K562 (cell line): Measurements from ENCODE around the gene LAMB4. TPM values are rescaled to one million over a fixed set of nuclear protein-coding genes. Genes with fewer than 3 reads are reported as not detected.
A peak's percentile ranks its signal among the peaks of the same experiment; 100 is the strongest.

Experiments used
- ATAC-seq: fragments of 200-7000 bp; cut with Tn5 transposase; 3 replicates; pipeline ENCODE4 v1.9.1; 2020; ENCODE audit warnings: moderate library complexity
- BruUV-seq: library from RNA; stranded (reverse); fragments of 400-500 nt; replicated peaks from 2 replicates; lab custom pipeline; 2021; lab: Mats Ljungman, UMichigan
- CTCF ChIA-PET: fragments of 300-600 bp; formaldehyde crosslinking; extraction: SDS; loops from one replicate; lab custom pipeline; 2021; ENCODE audit warnings: low intra/inter-chr PET ratio; lab: Yijun Ruan, JAX
- POLR2A ChIA-PET: fragments of 300-600, 350-650 bp; sonication (Branson Sonifier 250); formaldehyde crosslinking; extraction: SDS; loops from one replicate; lab custom pipeline; 2021; ENCODE audit warnings: antibody characterized with exemption, inconsistent platforms; lab: Yijun Ruan, JAX
- DNase-seq, 4 experiments: peaks; one replicate each; pipeline versions ENCODE4 v3.0.0 to v3.0.0-alpha.2; 2011 to 2018; ENCODE audit warnings: low spot score in 3 of 4, mixed read lengths in 3 of 4; ENCODE audit errors: extremely low read depth in 1 of 4
- FAIRE-seq: peaks from 2 replicates; lab custom pipeline; 2011; peaks lifted over from hg19 to GRCh38; lab: Jason Lieb, UNC
- H2AFZ ChIP-seq: 2 replicates; pipeline ENCODE4 v1.6.0; 2011; ENCODE audit warnings: low read depth, low read length, control low read depth, inconsistent platforms
- H3K27ac ChIP-seq: fragments of 200-600 bp; 3 replicates; pipeline ENCODE4 v1.8.0; 2011; ENCODE audit warnings: low read depth, mild to moderate bottlenecking, control low read depth, inconsistent platforms, low read length, moderate library complexity, mixed read lengths; ENCODE audit errors: extremely low read depth
- H3K27me3 ChIP-seq, 2 experiments: fragments of 300-600 bp in 1 of 2; 2 replicates in 1 of 2; 3 replicates in 1 of 2; pipeline versions ENCODE4 v1.6.0 to v1.8.0; 2011; ENCODE audit warnings: inconsistent platforms in 2 of 2, low read length in 2 of 2, mild to moderate bottlenecking in 1 of 2, mixed read lengths in 1 of 2, moderate library complexity in 1 of 2; ENCODE audit not compliant: control insufficient read depth in 2 of 2, insufficient read depth in 2 of 2
- H3K36me3 ChIP-seq: fragments of 300-600 bp; 3 replicates; pipeline ENCODE4 v1.8.0; 2011; ENCODE audit warnings: mild to moderate bottlenecking, low read length, inconsistent platforms; ENCODE audit not compliant: control insufficient read depth, insufficient read depth
- H3K4me1 ChIP-seq, 2 experiments: fragments of 200-600 bp in 1 of 2; replicated peaks in 1 of 2; 2 replicates in 1 of 2; 3 replicates in 1 of 2; pipeline versions ENCODE4 v1.5.1 to v1.8.0; 2011; ENCODE audit warnings: inconsistent platforms in 2 of 2, low read length in 2 of 2, mild to moderate bottlenecking in 1 of 2, mixed read lengths in 1 of 2, moderate library complexity in 1 of 2; ENCODE audit not compliant: control insufficient read depth in 2 of 2, insufficient read depth in 2 of 2
- H3K4me2 ChIP-seq: 2 replicates; pipeline ENCODE4 v1.6.1; 2011; ENCODE audit warnings: low read length, control low read depth, inconsistent platforms, mixed read lengths; ENCODE audit not compliant: insufficient read depth
- H3K4me3 ChIP-seq: fragments of 200-600 bp; sonication (generic), shearing (Covaris generic); 2 replicates; pipeline ENCODE4 v1.5.1; 2016; ENCODE audit warnings: control low read depth, inconsistent platforms
- H3K79me2 ChIP-seq: fragments of 200-600 bp; 3 replicates; pipeline ENCODE4 v1.8.0; 2011; ENCODE audit warnings: low read length, inconsistent platforms; ENCODE audit not compliant: control insufficient read depth, insufficient read depth
- H3K9ac ChIP-seq, 2 experiments: 2 replicates each; pipeline versions ENCODE4 v1.6.0 to v1.6.1; 2011; ENCODE audit warnings: low read depth in 2 of 2, low read length in 2 of 2, control low read depth in 1 of 2, inconsistent platforms in 1 of 2, mild to moderate bottlenecking in 1 of 2, mixed read lengths in 1 of 2; ENCODE audit not compliant: insufficient read depth in 1 of 2
- H3K9me1 ChIP-seq: one replicate; pipeline ENCODE4 v1.6.0; 2011; ENCODE audit warnings: inconsistent platforms, mild to moderate bottlenecking, low read length, moderate library complexity; ENCODE audit not compliant: control insufficient read depth, insufficient read depth
- H3K9me3 ChIP-seq: replicated peaks from 2 replicates; pipeline ENCODE4 v1.5.1; 2011; ENCODE audit warnings: low read depth, low read length, inconsistent platforms; ENCODE audit not compliant: control insufficient read depth, insufficient read depth
- H4K20me1 ChIP-seq: replicated peaks from 2 replicates; pipeline ENCODE4 v1.6.1; 2011; ENCODE audit warnings: low read length, inconsistent platforms, mixed read lengths; ENCODE audit not compliant: control insufficient read depth, insufficient read depth
- EHMT2 ChIP-seq: fragments of 450-650 bp; IDR thresholded peaks from 2 replicates; pipeline ENCODE4 v1.6.1; 2018; ENCODE audit warnings: antibody characterized with exemption
- ELF4 ChIP-seq: fragments of 450-650 bp; formaldehyde crosslinking; IDR thresholded peaks from 2 replicates; pipeline ENCODE4 v1.4.0; 2022; ENCODE audit warnings: missing genetic modification characterization
- FOXM1 ChIP-seq, 2 experiments: fragments of 450-650 bp in 1 of 2; sonication (generic) in 1 of 2; formaldehyde crosslinking in 1 of 2; IDR thresholded peaks; 2 replicates each; pipeline versions ENCODE4 v1.6.1 to v1.9.0; 2017 to 2022; ENCODE audit warnings: low read depth in 2 of 2, mild to moderate bottlenecking in 2 of 2, missing genetic modification reagents in 1 of 2, moderate library complexity in 1 of 2
- HDAC8 ChIP-seq: fragments of 450-650 bp; IDR thresholded peaks from 2 replicates; pipeline ENCODE4 v1.6.1; 2016; ENCODE audit warnings: mild to moderate bottlenecking, missing genetic modification characterization, moderate library complexity, missing compliant biosample characterization
- HMG20A ChIP-seq: fragments of 450-650 bp; formaldehyde crosslinking; conservative IDR thresholded peaks from 2 replicates; pipeline ENCODE4 v1.4.0; 2020; ENCODE audit warnings: mild to moderate bottlenecking, mixed read lengths
- HNRNPLL ChIP-seq: fragments of 200-400 bp; formaldehyde crosslinking; IDR thresholded peaks from 2 replicates; pipeline ENCODE4 v1.6.1; 2017; ENCODE audit warnings: low read length, low read depth, mild to moderate bottlenecking; ENCODE audit not compliant: poor library complexity, severe bottlenecking
- MEIS2 ChIP-seq: fragments of 450-650 bp; IDR thresholded peaks from 2 replicates; pipeline ENCODE4 v1.6.1; 2014; ENCODE audit warnings: mild to moderate bottlenecking; ENCODE audit not compliant: partially characterized antibody
- RCOR1 ChIP-seq, 2 experiments: IDR thresholded peaks; 2 replicates each; pipeline ENCODE4 v1.6.1; 2012; ENCODE audit warnings: low read depth in 2 of 2, low read length in 2 of 2, borderline replicate concordance in 1 of 2, improper control_type of control experiment in 1 of 2
- SRF ChIP-seq, 2 experiments: fragments of 250-450, 450-650 bp in 1 of 2; sonication (Bioruptor Pico) in 1 of 2; sonication (generic) in 1 of 2; formaldehyde crosslinking; IDR thresholded peaks; 2 replicates each; pipeline versions ENCODE4 v1.5.0 to v1.5.1; 2020 to 2022; ENCODE audit warnings: mild to moderate bottlenecking in 1 of 2, missing genetic modification reagents in 1 of 2
- SRSF3 ChIP-seq: fragments of 200-400 bp; formaldehyde crosslinking; IDR thresholded peaks from 2 replicates; pipeline ENCODE4 v1.6.1; 2016; ENCODE audit warnings: mild to moderate bottlenecking, low read length, moderate library complexity; ENCODE audit not compliant: insufficient read depth
- ZNF23 ChIP-seq: fragments of 250-450 bp; sonication (Bioruptor Pico); IDR thresholded peaks from 2 replicates; pipeline ENCODE4 v1.4.0; 2020; ENCODE audit warnings: mild to moderate bottlenecking
- WGBS: fragments of 100-300 bp; shearing (Covaris generic); methylation state at CpG from one replicate; pipeline ENCODE4 v1.1.6; 2016; ENCODE audit warnings: low coverage, mixed read lengths; ENCODE audit not compliant: insufficient coverage; ENCODE audit errors: missing lambda C conversion rate; 5-methylcytosine and 5-hydroxymethylcytosine counted together
- in situ Hi-C: fragments of 300-500 bp; cut with MboI; formaldehyde crosslinking; loops from 4 replicates; pipeline ENCODE4 v1.15.0; 2018; ENCODE audit warnings: inconsistent platforms, mixed read lengths
- intact Hi-C: fragments of 100-400 bp; cut with micrococcal nuclease; formaldehyde crosslinking; loops from 2 replicates; pipeline ENCODE4 v1.14.2; 2022
- polyA plus RNA-seq, 8 experiments: library from polyadenylated mRNA; depleted of rRNA in 4 of 8; stranded (reverse) in 5 of 8; unstranded in 3 of 8; fragments of >200 nt; fragmentation: Nextera tagmentation in 2 of 8; fragmentation: Illumina TruSeq in 1 of 8; extraction: Ambion mirVana in 2 of 8; extraction: Trizol in 1 of 8; gene quantifications; 2 replicates each; pipeline versions ENCODE4 v1.2.1 to v1.2.3, GENCODE V29; 2011 to 2014; ENCODE audit warnings: inconsistent platforms in 1 of 8, missing spikeins in 1 of 8
- total RNA-seq, 7 experiments: library from RNA; depleted of rRNA in 6 of 7; stranded (reverse); fragments of >200 nt in 6 of 7; fragmentation: Illumina TruSeq in 2 of 7; extraction: Trizol in 2 of 7; gene quantifications; 2 replicates each; pipeline versions ENCODE4 v1.2.1 to v1.2.3, GENCODE V29; 2011 to 2021; ENCODE audit warnings: low replicate concordance in 1 of 7
- TF ChIP-seq, protein P1 (sequence below): sonication (generic); formaldehyde crosslinking; IDR thresholded peaks from 2 replicates; pipeline ENCODE4 v1.8.0; 2022; ENCODE audit warnings: missing genetic modification reagents, mild to moderate bottlenecking, moderate library complexity, borderline replicate concordance
- TF ChIP-seq, protein P2 (sequence below): fragments of 250-450 bp; sonication (Bioruptor Pico); IDR thresholded peaks from 2 replicates; pipeline ENCODE4 v1.5.0; 2020; ENCODE audit warnings: mild to moderate bottlenecking
- TF ChIP-seq, protein P3 (sequence below): sonication (generic); formaldehyde crosslinking; IDR thresholded peaks from 2 replicates; pipeline ENCODE4 v1.4.0; 2020; ENCODE audit warnings: mild to moderate bottlenecking, missing genetic modification reagents
- TF ChIP-seq, protein P4 (sequence below): fragments of 450-650 bp; IDR thresholded peaks from 2 replicates; pipeline ENCODE4 v1.6.1; 2016
- TF ChIP-seq, protein P5 (sequence below): sonication (generic); formaldehyde crosslinking; IDR thresholded peaks from 2 replicates; pipeline ENCODE4 v1.9.0; 2022; ENCODE audit warnings: mild to moderate bottlenecking, missing genetic modification reagents

LAMB4 gene
- total and polyA plus RNA-seq, 9 of the 15 experiments (the other 6 are each of a cell fraction or from before 2014, with no cell fraction given), result 0.06 to 0.13 (median 0.07) TPM; not detected in 6

DNA sequence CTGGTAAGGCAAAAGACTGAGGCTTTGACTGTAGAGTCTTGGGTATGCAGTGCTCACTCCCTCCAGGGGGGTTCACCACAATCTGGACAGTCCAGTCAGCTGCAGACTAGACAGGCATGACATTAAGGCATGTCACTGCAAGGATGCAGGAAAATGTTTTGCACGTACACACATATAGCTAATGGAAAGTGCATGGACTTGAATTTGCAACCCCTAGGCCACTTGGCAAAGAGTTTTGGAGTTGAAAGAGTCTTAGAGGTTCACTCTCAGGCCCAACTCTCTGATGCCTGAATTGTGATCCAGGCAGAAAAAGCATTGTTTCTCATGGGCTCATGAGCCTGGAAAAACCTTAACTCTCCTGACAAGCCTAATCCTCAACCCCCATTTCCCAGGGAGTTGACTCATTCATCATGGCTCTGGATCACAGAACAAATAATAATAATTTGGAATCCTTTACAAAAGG, 51.9 kb downstream of the LAMB4 start:
- Histone ChIP-seq H3K4me2 (peak overlapping the region; percentile 68), H3K4me1 (peaks cover 30 to 63% of the 10 kb centered on the region in 2 experiments), H3K27me3 (no peaks in the 10 kb centered on the region), H4K20me1 (no peaks in the 10 kb centered on the region), H3K9ac (peak overlapping the region in 1 of 2 experiments; percentile 36; a peak in 1 of 4 replicates), H3K27ac (peak overlapping the region; percentile 53), H2AFZ (peak overlapping the region; percentile 88), H3K79me2 (no peaks in the 10 kb centered on the region), H3K9me1 (no peaks in the 10 kb centered on the region), H3K4me3 (no peak overlapping the region), H3K36me3 (no peaks in the 10 kb centered on the region), H3K9me3 (peaks cover 8% of the 10 kb centered on the region)
- POLR2A ChIA-PET, result interaction anchor here (0.8 to 1.4 kb wide), 5 partner anchors 9 to 760 kb away, joined by 3 to 8 read pairs (median 3); no protein-coding TSS in a partner anchor
- 25% methylated on average over 1 of the region's 1 CpG for WGBS
- in situ Hi-C loops (no loop called here), intact Hi-C loops (no loop called here)
- CTCF ChIA-PET, result no interaction called here
- peak; percentile 74 for ATAC-seq
- FAIRE-seq, result peak; percentile 80
- peak in 2 of 4 experiments; percentile 63 to 74 for DNase-seq
- BruUV-seq, result no TSS peak
- TF ChIP-seq HNRNPLL (no peak), RCOR1 (IDR thresholded peaks at IDR 0.05; ENCODE audit: borderline replicate concordance in 1 of 2, low read depth in 2 of 2, low read length in 2 of 2) (peak in 1 of 2 experiments; percentile 65; a peak in 2 of 4 replicates), SRF (CRISPR knock-in tag; IDR thresholded peaks at IDR 0.05) (peak in 1 of 2 experiments; percentile 90; a peak in 1 of 4 replicates), HDAC8 (no peak), MEIS2 (peak; percentile 19), ZNF23 (CRISPR knock-in tag) (no peak), FOXM1 (IDR thresholded peaks at IDR 0.05; ENCODE audit: low read depth) (no peak), FOXM1 (CRISPR knock-in tag; IDR thresholded peaks at IDR 0.05; ENCODE audit: low read depth) (no peak), HMG20A (CRISPR knock-in tag) (no peak), ELF4 (CRISPR knock-in tag) (no peak), EHMT2 (peak; percentile 76; the same call in 1 of the 2 replicates), SRSF3 (no peak)
- TF ChIP-seq, protein P1, sequence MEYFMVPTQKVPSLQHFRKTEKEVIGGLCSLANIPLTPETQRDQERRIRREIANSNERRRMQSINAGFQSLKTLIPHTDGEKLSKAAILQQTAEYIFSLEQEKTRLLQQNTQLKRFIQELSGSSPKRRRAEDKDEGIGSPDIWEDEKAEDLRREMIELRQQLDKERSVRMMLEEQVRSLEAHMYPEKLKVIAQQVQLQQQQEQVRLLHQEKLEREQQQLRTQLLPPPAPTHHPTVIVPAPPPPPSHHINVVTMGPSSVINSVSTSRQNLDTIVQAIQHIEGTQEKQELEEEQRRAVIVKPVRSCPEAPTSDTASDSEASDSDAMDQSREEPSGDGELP (CRISPR knock-in tag), result 0 out of 2 replicates have a peak, but pooled peaks have one; percentile 25
- TF ChIP-seq, protein P2, sequence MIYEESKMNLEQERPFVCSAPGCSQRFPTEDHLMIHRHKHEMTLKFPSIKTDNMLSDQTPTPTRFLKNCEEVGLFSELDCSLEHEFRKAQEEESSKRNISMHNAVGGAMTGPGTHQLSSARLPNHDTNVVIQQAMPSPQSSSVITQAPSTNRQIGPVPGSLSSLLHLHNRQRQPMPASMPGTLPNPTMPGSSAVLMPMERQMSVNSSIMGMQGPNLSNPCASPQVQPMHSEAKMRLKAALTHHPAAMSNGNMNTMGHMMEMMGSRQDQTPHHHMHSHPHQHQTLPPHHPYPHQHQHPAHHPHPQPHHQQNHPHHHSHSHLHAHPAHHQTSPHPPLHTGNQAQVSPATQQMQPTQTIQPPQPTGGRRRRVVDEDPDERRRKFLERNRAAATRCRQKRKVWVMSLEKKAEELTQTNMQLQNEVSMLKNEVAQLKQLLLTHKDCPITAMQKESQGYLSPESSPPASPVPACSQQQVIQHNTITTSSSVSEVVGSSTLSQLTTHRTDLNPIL (CRISPR knock-in tag), result no peak
- TF ChIP-seq, protein P3, sequence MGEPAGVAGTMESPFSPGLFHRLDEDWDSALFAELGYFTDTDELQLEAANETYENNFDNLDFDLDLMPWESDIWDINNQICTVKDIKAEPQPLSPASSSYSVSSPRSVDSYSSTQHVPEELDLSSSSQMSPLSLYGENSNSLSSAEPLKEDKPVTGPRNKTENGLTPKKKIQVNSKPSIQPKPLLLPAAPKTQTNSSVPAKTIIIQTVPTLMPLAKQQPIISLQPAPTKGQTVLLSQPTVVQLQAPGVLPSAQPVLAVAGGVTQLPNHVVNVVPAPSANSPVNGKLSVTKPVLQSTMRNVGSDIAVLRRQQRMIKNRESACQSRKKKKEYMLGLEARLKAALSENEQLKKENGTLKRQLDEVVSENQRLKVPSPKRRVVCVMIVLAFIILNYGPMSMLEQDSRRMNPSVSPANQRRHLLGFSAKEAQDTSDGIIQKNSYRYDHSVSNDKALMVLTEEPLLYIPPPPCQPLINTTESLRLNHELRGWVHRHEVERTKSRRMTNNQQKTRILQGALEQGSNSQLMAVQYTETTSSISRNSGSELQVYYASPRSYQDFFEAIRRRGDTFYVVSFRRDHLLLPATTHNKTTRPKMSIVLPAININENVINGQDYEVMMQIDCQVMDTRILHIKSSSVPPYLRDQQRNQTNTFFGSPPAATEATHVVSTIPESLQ, result no peak
- TF ChIP-seq, protein P4, sequence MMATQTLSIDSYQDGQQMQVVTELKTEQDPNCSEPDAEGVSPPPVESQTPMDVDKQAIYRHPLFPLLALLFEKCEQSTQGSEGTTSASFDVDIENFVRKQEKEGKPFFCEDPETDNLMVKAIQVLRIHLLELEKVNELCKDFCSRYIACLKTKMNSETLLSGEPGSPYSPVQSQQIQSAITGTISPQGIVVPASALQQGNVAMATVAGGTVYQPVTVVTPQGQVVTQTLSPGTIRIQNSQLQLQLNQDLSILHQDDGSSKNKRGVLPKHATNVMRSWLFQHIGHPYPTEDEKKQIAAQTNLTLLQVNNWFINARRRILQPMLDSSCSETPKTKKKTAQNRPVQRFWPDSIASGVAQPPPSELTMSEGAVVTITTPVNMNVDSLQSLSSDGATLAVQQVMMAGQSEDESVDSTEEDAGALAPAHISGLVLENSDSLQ, result 0 out of 2 replicates have a peak, but pooled peaks have one; percentile 9
- TF ChIP-seq, protein P5, sequence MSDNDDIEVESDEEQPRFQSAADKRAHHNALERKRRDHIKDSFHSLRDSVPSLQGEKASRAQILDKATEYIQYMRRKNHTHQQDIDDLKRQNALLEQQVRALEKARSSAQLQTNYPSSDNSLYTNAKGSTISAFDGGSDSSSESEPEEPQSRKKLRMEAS (CRISPR knock-in tag), result no peak
